Body of pancreas (tissue), 4 donors: ENCODE results near the gene HMCN2.

Experiments used
- CTCF ChIP-seq, 7 experiments: fragments of 450-650 bp in 4 of 7; fragments of 200-600 bp in 3 of 7; sonication (generic) in 3 of 7; IDR thresholded peaks; one replicate each; pipeline ENCODE4 v1.5.1; 2016 to 2019; ENCODE audit warnings: antibody characterized with exemption in 7 of 7
- POLR2A ChIP-seq, 3 donors: fragments of 450-650 bp; IDR thresholded peaks; one replicate each; pipeline ENCODE4 v1.6.1; 2016; ENCODE audit warnings: antibody characterized with exemption in 3 of 3, mild to moderate bottlenecking in 2 of 3

GRCh38 chr9:130337318-130337717, 71.8 kb downstream of the HMCN2 start:
- TF ChIP-seq POLR2A (IDR thresholded peaks at IDR 0.05) (no peak), CTCF (IDR thresholded peaks at IDR 0.05) (no peak)
